Esophagus squamous epithelium (tissue), 5 donors: ENCODE results near the gene ME2. TPM values are rescaled to one million over a fixed set of nuclear protein-coding genes. Genes with fewer than 3 reads are reported as not detected.
"Not testable (repeated sequence)": the region's sequence is repeated elsewhere in the genome, so short reads cannot be mapped to it uniquely, and the experiment has no call there.

Experiments used
- DNase-seq: peaks from one replicate; lab custom pipeline; 2025; lab: John Stamatoyannopoulos, UW
- H3K27ac ChIP-seq, 4 donors: fragments of 200-600 bp; sonication (generic); one replicate each; pipeline ENCODE4 v1.5.1; 2016 to 2019; ENCODE audit warnings: mild to moderate bottlenecking in 1 of 4
- H3K27me3 ChIP-seq, 4 donors: fragments of 200-600 bp; sonication (generic); 1 replicate in 3 of 4; 2 replicates in 1 of 4; pipeline versions ENCODE4 v1.5.1 to v1.6.0; 2017 to 2021; ENCODE audit warnings: antibody characterized with exemption in 1 of 4
- H3K36me3 ChIP-seq, 3 donors: fragments of 200-600 bp; sonication (generic); one replicate each; pipeline ENCODE4 v1.5.1; 2016 to 2019
- H3K4me1 ChIP-seq, 3 donors: fragments of 200-600 bp; sonication (generic); one replicate each; pipeline ENCODE4 v1.5.1; 2017 to 2019
- H3K4me3 ChIP-seq, 4 donors: fragments of 200-600 bp; sonication (generic); 1 replicate in 3 of 4; 2 replicates in 1 of 4; pipeline ENCODE4 v1.5.1; 2016 to 2019; ENCODE audit warnings: mild to moderate bottlenecking in 2 of 4, moderate library complexity in 1 of 4
- H3K9me3 ChIP-seq, 3 donors: fragments of 200-600 bp; sonication (generic); one replicate each; pipeline ENCODE4 v1.5.1; 2016 to 2019
- CTCF ChIP-seq, 6 experiments: fragments of 450-650 bp in 4 of 6; fragments of 200-600 bp in 2 of 6; sonication (generic) in 2 of 6; IDR thresholded peaks; one replicate each; pipeline ENCODE4 v1.5.1; 2016 to 2019; ENCODE audit warnings: antibody characterized with exemption in 6 of 6, mild to moderate bottlenecking in 4 of 6, moderate library complexity in 4 of 6
- POLR2A ChIP-seq, 4 donors: fragments of 450-650 bp; IDR thresholded peaks; one replicate each; pipeline ENCODE4 v1.6.1; 2017; ENCODE audit warnings: antibody characterized with exemption in 4 of 4, mild to moderate bottlenecking in 4 of 4, moderate library complexity in 3 of 4
- WGBS, 2 donors: methylation state at CpG; one replicate each; pipeline ENCODE4 v1.1.5; 2018; 5-methylcytosine and 5-hydroxymethylcytosine counted together
- intact Hi-C: fragments of 100-400 bp; cut with DNase I; formaldehyde crosslinking; loops from one replicate; pipeline ENCODE4 v1.15.0; 2022
- total RNA-seq, 4 donors: library from RNA; depleted of rRNA; stranded (reverse); fragments of >200 nt; gene quantifications; one replicate each; pipeline ENCODE4 v1.1.0, GENCODE V29; 2016
- donor health status: DM: yes; HTN: yes; CAD: no.

The ME2 gene
- 10 to 100 TPM; 18.5 to 32.2 (median 25.5) TPM for total RNA-seq

GRCh38 chr18:50878345-50879301 is at the start of gene ME2:
Gene ME2, plus strand, starts transcription at chr18:50879118. Its CDS starts 16,703 bp downstream, at chr18:50895821.
- Histone ChIP-seq H3K9me3 (no peaks in the 10 kb centered on the region), H3K27me3 (no peaks in the 10 kb centered on the region), H3K4me1 (peaks cover 8 to 33% (median 12%) of the 10 kb centered on the region in 3 donors), H3K36me3 (no peaks in the 10 kb centered on the region), H3K4me3 (peak within 1 kb of the TSS; percentile 80 to 88 (median 84)), H3K27ac (peak within 1 kb of the TSS; percentile 95 to 98 (median 97))
- 0 to 2% methylated on average over 5 to 16 of the region's 78 CpGs for WGBS, 2 donors
- peak; percentile 54 for DNase-seq
- TF ChIP-seq POLR2A (IDR thresholded peaks at IDR 0.05), result peak in 3 of 4 donors; percentile 67 to 94 (median 92)
- peak in 2 of 6 experiments; percentile 3 to 8 for TF ChIP-seq CTCF (IDR thresholded peaks at IDR 0.05)
- intact Hi-C loops, result no loop called here

- no peak for TF ChIP-seq POLR2A (IDR thresholded peaks at IDR 0.05)
- TF ChIP-seq CTCF (IDR thresholded peaks at IDR 0.05), result no peak
- WGBS, 2 donors, result 69 to 77% methylated on average over 5 of the region's 5 CpGs
- H3K9me3 ChIP-seq, result no peaks in the 10 kb centered on the region
- no peaks in the 10 kb centered on the region for H3K36me3 ChIP-seq
- no peaks in the 10 kb centered on the region for H3K4me1 ChIP-seq
- intact Hi-C loops, result no loop called here
- no peak for DNase-seq
- no peaks in the 10 kb centered on the region for H3K27me3 ChIP-seq
- H3K4me3 ChIP-seq, result no peak overlapping the region
- peak overlapping the region in 1 of 4 donors; percentile 11 for H3K27ac ChIP-seq
Measured at GRCh38 chr18:50829644-50830043, 49.3 kb upstream of the ME2 start.

GRCh38 chr18:50830544-50830943 is 48.4 kb upstream of the ME2 start:
- intact Hi-C loops, result no loop called here
- no peak for DNase-seq
- no peak for TF ChIP-seq POLR2A (IDR thresholded peaks at IDR 0.05)
- TF ChIP-seq CTCF (IDR thresholded peaks at IDR 0.05), result no peak
- Histone ChIP-seq H3K9me3 (no peaks in the 10 kb centered on the region), H3K4me3 (no peak overlapping the region), H3K27me3 (no peaks in the 10 kb centered on the region), H3K36me3 (no peaks in the 10 kb centered on the region), H3K27ac (peak overlapping the region in 2 of 4 donors; percentile 21 to 28), H3K4me1 (no peaks in the 10 kb centered on the region)
- 82 to 90% methylated on average over 5 of the region's 5 CpGs for WGBS, 2 donors

GRCh38 chr18:50832754-50833153 is 46.2 kb upstream of the ME2 start:
- Histone ChIP-seq H3K36me3 (no peaks in the 10 kb centered on the region), H3K9me3 (no peaks in the 10 kb centered on the region), H3K27me3 (no peaks in the 10 kb centered on the region), H3K27ac (no peak overlapping the region), H3K4me3 (no peak overlapping the region), H3K4me1 (peaks cover 0 to 7% (median 7%) of the 10 kb centered on the region in 3 donors)
- intact Hi-C loops, result no loop called here
- TF ChIP-seq CTCF (IDR thresholded peaks at IDR 0.05) (no peak), POLR2A (IDR thresholded peaks at IDR 0.05) (no peak)
- no peak for DNase-seq
- 83 to 88% methylated on average over 2 of the region's 2 CpGs for WGBS, 2 donors

- H3K27ac ChIP-seq, DNase-seq, H3K4me3 ChIP-seq, H3K36me3 ChIP-seq, H3K4me1 ChIP-seq, intact Hi-C loops, H3K27me3 ChIP-seq, H3K9me3 ChIP-seq: not testable (repeated sequence)
- WGBS, 2 donors, result 84 to 94% methylated on average over 3 to 7 of the region's 7 CpGs
Measured at GRCh38 chr18:50833496-50833895, 45.4 kb upstream of the ME2 start.
